WTC11 (cell line): ENCODE data around the gene CD8A. TPM values are rescaled to one million over a fixed set of nuclear protein-coding genes. Genes with fewer than 3 reads are reported as not detected.

Experiments used
- ATAC-seq: fragments of 200-7000 bp; cut with Tn5 transposase; 2 replicates; pipeline ENCODE4 v1.10.0; 2021; ENCODE audit warnings: mild to moderate bottlenecking, moderate library complexity
- CTCF ChIA-PET: fragments of 300-600 bp; sonication (Branson Sonifier 250); formaldehyde crosslinking; loops from one replicate; lab custom pipeline; 2021; ENCODE audit warnings: antibody characterized with exemption; lab: Charles Lee
- POLR2A ChIA-PET: fragments of 350-600 bp; sonication (Branson Sonifier 250); formaldehyde crosslinking; loops from one replicate; lab custom pipeline; 2021; ENCODE audit warnings: antibody characterized with exemption; lab: Charles Lee
- DNase-seq: peaks from one replicate; pipeline ENCODE4 v3.0.0; 2021; ENCODE audit warnings: low spot score
- H3K27ac Mint-ChIP-seq: 2 replicates; pipeline ENCODE4 v1.8.0; 2021; ENCODE audit warnings: mixed read lengths
- H3K27me3 Mint-ChIP-seq: 2 replicates; pipeline ENCODE4 v1.8.0; 2021; ENCODE audit warnings: low read depth, mild to moderate bottlenecking, moderate library complexity, mixed read lengths
- H3K36me3 Mint-ChIP-seq: 2 replicates; pipeline ENCODE4 v1.8.0; 2021; ENCODE audit warnings: mixed read lengths
- H3K4me1 Mint-ChIP-seq: 2 replicates; pipeline ENCODE4 v1.8.0; 2022; ENCODE audit warnings: mixed read lengths
- H3K4me3 Mint-ChIP-seq: 2 replicates; pipeline ENCODE4 v1.8.0; 2021; ENCODE audit warnings: mild to moderate bottlenecking, moderate library complexity, mixed read lengths
- H3K9me3 Mint-ChIP-seq: 2 replicates; pipeline ENCODE4 v1.8.0; 2021; ENCODE audit warnings: mixed read lengths
- ETV6 ChIP-seq: sonication (generic); formaldehyde crosslinking; IDR thresholded peaks from 2 replicates; pipeline ENCODE4 v1.8.1; 2022; ENCODE audit warnings: mild to moderate bottlenecking, missing genetic modification reagents
- FOXK1 ChIP-seq: sonication (generic); formaldehyde crosslinking; IDR thresholded peaks from 2 replicates; pipeline ENCODE4 v1.8.0; 2022; ENCODE audit warnings: mild to moderate bottlenecking, moderate library complexity, missing genetic modification reagents
- FOXP1 ChIP-seq: sonication (generic); formaldehyde crosslinking; IDR thresholded peaks from 2 replicates; pipeline ENCODE4 v1.8.0; 2022; ENCODE audit warnings: missing genetic modification reagents, mild to moderate bottlenecking, moderate library complexity, borderline replicate concordance
- GABPB1 ChIP-seq: sonication (generic); formaldehyde crosslinking; IDR thresholded peaks from 2 replicates; pipeline ENCODE4 v1.8.1; 2023; ENCODE audit warnings: mild to moderate bottlenecking, missing genetic modification reagents
- HMGA2 ChIP-seq: fragments of 250-450 bp; sonication (Bioruptor Pico); IDR thresholded peaks from 2 replicates; pipeline ENCODE4 v1.4.0; 2021; ENCODE audit warnings: mild to moderate bottlenecking, moderate library complexity
- NR1H2 ChIP-seq: sonication (generic); formaldehyde crosslinking; IDR thresholded peaks from 2 replicates; pipeline ENCODE4 v1.9.0; 2021; ENCODE audit warnings: mild to moderate bottlenecking, moderate library complexity, missing genetic modification reagents
- OVOL2 ChIP-seq: fragments of 250-450 bp; sonication (Bioruptor Pico); IDR thresholded peaks from 2 replicates; pipeline ENCODE4 v1.9.0; 2021; ENCODE audit warnings: mild to moderate bottlenecking, borderline replicate concordance
- SOX15 ChIP-seq: fragments of 250-450 bp; sonication (Bioruptor Pico); IDR thresholded peaks from 2 replicates; pipeline ENCODE4 v1.9.0; 2021; ENCODE audit warnings: mild to moderate bottlenecking
- ZNF219 ChIP-seq: sonication (generic); formaldehyde crosslinking; IDR thresholded peaks from 2 replicates; pipeline ENCODE4 v1.8.0; 2023; ENCODE audit warnings: missing genetic modification reagents, mild to moderate bottlenecking, borderline replicate concordance
- ZNF263 ChIP-seq: sonication (generic); formaldehyde crosslinking; IDR thresholded peaks from 2 replicates; pipeline ENCODE4 v1.8.1; 2022; ENCODE audit warnings: low read depth, mild to moderate bottlenecking, moderate library complexity, missing genetic modification reagents
- ZNF317 ChIP-seq: sonication (generic); formaldehyde crosslinking; IDR thresholded peaks from 2 replicates; pipeline ENCODE4 v1.8.1; 2023; ENCODE audit warnings: low read depth, mild to moderate bottlenecking, moderate library complexity, missing genetic modification reagents, borderline replicate concordance
- ZNF423 ChIP-seq: fragments of 250-450 bp; sonication (Bioruptor Pico); IDR thresholded peaks from 2 replicates; pipeline ENCODE4 v2.1.2; 2022; ENCODE audit warnings: mild to moderate bottlenecking, moderate library complexity
- total RNA-seq: library from RNA; stranded (reverse); gene quantifications from 3 replicates; pipeline ENCODE4 v1.2.3, GENCODE V29; 2021
- TF ChIP-seq, protein P1 (sequence below): sonication (generic); formaldehyde crosslinking; IDR thresholded peaks from 2 replicates; pipeline ENCODE4 v1.8.1; 2023; ENCODE audit warnings: mild to moderate bottlenecking, moderate library complexity, missing genetic modification reagents
- TF ChIP-seq, protein P2 (sequence below): sonication (generic); formaldehyde crosslinking; IDR thresholded peaks from 2 replicates; pipeline ENCODE4 v1.8.1; 2023; ENCODE audit warnings: mild to moderate bottlenecking, missing genetic modification reagents
- TF ChIP-seq, protein P3 (sequence below): sonication (generic); formaldehyde crosslinking; IDR thresholded peaks from 2 replicates; pipeline ENCODE4 v1.8.1; 2023; ENCODE audit warnings: mild to moderate bottlenecking, missing genetic modification reagents
- TF ChIP-seq, protein P4 (sequence below): sonication (generic); formaldehyde crosslinking; IDR thresholded peaks from 2 replicates; pipeline ENCODE4 v1.8.0; 2022; ENCODE audit warnings: missing genetic modification reagents
- TF ChIP-seq, protein P5 (sequence below): sonication (generic); formaldehyde crosslinking; IDR thresholded peaks from 2 replicates; pipeline ENCODE4 v1.8.0; 2023; ENCODE audit warnings: missing genetic modification reagents
- TF ChIP-seq, protein P6 (sequence below): fragments of 250-450 bp; sonication (Bioruptor Pico); IDR thresholded peaks from 2 replicates; pipeline ENCODE4 v1.8.0; 2021; ENCODE audit warnings: mild to moderate bottlenecking
- TF ChIP-seq, protein P7 (sequence below): fragments of 250-450 bp; sonication (Bioruptor Pico); IDR thresholded peaks from 2 replicates; pipeline ENCODE4 v1.9.0; 2021; ENCODE audit warnings: mild to moderate bottlenecking
- TF ChIP-seq, protein P8 (sequence below): sonication (generic); formaldehyde crosslinking; IDR thresholded peaks from 2 replicates; pipeline ENCODE4 v1.8.0; 2022; ENCODE audit warnings: mild to moderate bottlenecking, missing genetic modification reagents
- TF ChIP-seq, protein P9 (sequence below): fragments of 200-600 bp; IDR thresholded peaks from 2 replicates; pipeline ENCODE4 v1.8.0; 2022; ENCODE audit warnings: antibody characterized with exemption

The CD8A gene
- total RNA-seq, 1 experiment from 2014 or later: 0.44 TPM

DNA sequence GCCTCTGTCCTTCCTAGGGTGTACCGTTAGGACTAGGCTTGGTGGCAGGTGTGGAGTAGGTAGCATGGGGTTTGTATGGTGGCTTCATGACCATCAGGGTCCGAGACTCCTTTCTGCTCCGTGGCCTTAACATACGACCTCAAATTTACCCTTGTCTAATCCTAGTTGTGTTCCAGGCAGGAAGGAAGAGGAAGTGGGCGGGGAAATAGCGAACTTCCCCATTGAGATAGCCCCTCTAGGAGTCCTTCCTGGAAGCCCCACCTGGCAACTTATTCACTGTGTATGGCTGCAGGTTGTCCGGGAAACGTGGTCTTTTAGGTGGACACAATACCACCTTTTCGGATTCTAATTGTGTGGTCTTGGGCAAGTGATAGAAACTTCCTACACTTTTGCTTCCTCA, 9.3 kb downstream of the CD8A start:
- TF ChIP-seq, protein P1, sequence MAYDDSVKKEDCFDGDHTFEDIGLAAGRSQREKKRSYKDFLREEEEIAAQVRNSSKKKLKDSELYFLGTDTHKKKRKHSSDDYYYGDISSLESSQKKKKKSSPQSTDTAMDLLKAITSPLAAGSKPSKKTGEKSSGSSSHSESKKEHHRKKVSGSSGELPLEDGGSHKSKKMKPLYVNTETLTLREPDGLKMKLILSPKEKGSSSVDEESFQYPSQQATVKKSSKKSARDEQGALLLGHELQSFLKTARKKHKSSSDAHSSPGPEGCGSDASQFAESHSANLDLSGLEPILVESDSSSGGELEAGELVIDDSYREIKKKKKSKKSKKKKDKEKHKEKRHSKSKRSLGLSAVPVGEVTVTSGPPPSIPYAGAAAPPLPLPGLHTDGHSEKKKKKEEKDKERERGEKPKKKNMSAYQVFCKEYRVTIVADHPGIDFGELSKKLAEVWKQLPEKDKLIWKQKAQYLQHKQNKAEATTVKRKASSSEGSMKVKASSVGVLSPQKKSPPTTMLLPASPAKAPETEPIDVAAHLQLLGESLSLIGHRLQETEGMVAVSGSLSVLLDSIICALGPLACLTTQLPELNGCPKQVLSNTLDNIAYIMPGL (CRISPR knock-in tag): no peak
- TF ChIP-seq, protein P2, sequence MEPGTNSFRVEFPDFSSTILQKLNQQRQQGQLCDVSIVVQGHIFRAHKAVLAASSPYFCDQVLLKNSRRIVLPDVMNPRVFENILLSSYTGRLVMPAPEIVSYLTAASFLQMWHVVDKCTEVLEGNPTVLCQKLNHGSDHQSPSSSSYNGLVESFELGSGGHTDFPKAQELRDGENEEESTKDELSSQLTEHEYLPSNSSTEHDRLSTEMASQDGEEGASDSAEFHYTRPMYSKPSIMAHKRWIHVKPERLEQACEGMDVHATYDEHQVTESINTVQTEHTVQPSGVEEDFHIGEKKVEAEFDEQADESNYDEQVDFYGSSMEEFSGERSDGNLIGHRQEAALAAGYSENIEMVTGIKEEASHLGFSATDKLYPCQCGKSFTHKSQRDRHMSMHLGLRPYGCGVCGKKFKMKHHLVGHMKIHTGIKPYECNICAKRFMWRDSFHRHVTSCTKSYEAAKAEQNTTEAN (CRISPR knock-in tag): no peak
- TF ChIP-seq, protein P3, sequence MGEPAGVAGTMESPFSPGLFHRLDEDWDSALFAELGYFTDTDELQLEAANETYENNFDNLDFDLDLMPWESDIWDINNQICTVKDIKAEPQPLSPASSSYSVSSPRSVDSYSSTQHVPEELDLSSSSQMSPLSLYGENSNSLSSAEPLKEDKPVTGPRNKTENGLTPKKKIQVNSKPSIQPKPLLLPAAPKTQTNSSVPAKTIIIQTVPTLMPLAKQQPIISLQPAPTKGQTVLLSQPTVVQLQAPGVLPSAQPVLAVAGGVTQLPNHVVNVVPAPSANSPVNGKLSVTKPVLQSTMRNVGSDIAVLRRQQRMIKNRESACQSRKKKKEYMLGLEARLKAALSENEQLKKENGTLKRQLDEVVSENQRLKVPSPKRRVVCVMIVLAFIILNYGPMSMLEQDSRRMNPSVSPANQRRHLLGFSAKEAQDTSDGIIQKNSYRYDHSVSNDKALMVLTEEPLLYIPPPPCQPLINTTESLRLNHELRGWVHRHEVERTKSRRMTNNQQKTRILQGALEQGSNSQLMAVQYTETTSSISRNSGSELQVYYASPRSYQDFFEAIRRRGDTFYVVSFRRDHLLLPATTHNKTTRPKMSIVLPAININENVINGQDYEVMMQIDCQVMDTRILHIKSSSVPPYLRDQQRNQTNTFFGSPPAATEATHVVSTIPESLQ: no peak
- no peak for TF ChIP-seq ETV6 (CRISPR knock-in tag)
- TF ChIP-seq SOX15 (CRISPR knock-in tag): no peak
- no peak for TF ChIP-seq OVOL2 (CRISPR knock-in tag)
- no peak for TF ChIP-seq ZNF263
- TF ChIP-seq, protein P4, sequence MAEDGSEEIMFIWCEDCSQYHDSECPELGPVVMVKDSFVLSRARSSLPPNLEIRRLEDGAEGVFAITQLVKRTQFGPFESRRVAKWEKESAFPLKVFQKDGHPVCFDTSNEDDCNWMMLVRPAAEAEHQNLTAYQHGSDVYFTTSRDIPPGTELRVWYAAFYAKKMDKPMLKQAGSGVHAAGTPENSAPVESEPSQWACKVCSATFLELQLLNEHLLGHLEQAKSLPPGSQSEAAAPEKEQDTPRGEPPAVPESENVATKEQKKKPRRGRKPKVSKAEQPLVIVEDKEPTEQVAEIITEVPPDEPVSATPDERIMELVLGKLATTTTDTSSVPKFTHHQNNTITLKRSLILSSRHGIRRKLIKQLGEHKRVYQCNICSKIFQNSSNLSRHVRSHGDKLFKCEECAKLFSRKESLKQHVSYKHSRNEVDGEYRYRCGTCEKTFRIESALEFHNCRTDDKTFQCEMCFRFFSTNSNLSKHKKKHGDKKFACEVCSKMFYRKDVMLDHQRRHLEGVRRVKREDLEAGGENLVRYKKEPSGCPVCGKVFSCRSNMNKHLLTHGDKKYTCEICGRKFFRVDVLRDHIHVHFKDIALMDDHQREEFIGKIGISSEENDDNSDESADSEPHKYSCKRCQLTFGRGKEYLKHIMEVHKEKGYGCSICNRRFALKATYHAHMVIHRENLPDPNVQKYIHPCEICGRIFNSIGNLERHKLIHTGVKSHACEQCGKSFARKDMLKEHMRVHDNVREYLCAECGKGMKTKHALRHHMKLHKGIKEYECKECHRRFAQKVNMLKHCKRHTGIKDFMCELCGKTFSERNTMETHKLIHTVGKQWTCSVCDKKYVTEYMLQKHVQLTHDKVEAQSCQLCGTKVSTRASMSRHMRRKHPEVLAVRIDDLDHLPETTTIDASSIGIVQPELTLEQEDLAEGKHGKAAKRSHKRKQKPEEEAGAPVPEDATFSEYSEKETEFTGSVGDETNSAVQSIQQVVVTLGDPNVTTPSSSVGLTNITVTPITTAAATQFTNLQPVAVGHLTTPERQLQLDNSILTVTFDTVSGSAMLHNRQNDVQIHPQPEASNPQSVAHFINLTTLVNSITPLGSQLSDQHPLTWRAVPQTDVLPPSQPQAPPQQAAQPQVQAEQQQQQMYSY (CRISPR knock-in tag): no peak
- TF ChIP-seq ZNF219 (CRISPR knock-in tag): no peak
- TF ChIP-seq ZNF317 (CRISPR knock-in tag): no peak
- TF ChIP-seq, protein P5, sequence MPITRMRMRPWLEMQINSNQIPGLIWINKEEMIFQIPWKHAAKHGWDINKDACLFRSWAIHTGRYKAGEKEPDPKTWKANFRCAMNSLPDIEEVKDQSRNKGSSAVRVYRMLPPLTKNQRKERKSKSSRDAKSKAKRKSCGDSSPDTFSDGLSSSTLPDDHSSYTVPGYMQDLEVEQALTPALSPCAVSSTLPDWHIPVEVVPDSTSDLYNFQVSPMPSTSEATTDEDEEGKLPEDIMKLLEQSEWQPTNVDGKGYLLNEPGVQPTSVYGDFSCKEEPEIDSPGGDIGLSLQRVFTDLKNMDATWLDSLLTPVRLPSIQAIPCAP (CRISPR knock-in tag): no peak
- TF ChIP-seq, all 79 proteins: peak for 0
- no peak for ATAC-seq
- POLR2A ChIA-PET: interaction anchor here (1.6 kb wide), 1 partner anchor 10 kb away, joined by 4 read pairs; no protein-coding TSS in a partner anchor

DNA sequence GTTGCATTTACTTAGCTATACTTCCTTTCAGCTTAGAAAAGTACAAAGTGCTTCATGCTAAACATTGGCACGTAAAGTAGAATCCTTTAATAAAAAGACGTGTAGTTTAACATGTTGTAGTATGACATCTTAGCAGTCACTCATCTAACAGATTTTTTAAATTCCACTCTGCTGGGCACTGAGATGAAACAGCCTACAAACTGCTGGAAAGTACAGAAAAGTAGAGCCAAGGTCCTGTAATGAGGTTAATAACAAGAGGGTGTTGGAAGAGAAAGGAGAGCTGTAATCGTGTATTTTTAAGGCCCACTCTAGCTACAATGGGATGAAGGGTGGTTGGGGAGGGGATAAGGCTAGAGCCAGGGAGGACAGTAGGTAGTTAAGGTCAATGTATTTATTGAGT, 10.7 kb downstream of the CD8A start:
- H3K36me3 Mint-ChIP-seq: no peaks in the 10 kb centered on the region
- no peak overlapping the region for H3K4me3 Mint-ChIP-seq
- POLR2A ChIA-PET: no interaction called here
- no peaks in the 10 kb centered on the region for H3K9me3 Mint-ChIP-seq
- no peaks in the 10 kb centered on the region for H3K27me3 Mint-ChIP-seq
- H3K4me1 Mint-ChIP-seq: 0 out of 2 replicates have a peak, but pooled peaks cover 2% of the 10 kb centered on the region
- no peak for ATAC-seq
- no peak overlapping the region for H3K27ac Mint-ChIP-seq
- DNase-seq: no peak
- CTCF ChIA-PET: no interaction called here
- TF ChIP-seq FOXK1 (CRISPR knock-in tag): no peak
- TF ChIP-seq, protein P6, sequence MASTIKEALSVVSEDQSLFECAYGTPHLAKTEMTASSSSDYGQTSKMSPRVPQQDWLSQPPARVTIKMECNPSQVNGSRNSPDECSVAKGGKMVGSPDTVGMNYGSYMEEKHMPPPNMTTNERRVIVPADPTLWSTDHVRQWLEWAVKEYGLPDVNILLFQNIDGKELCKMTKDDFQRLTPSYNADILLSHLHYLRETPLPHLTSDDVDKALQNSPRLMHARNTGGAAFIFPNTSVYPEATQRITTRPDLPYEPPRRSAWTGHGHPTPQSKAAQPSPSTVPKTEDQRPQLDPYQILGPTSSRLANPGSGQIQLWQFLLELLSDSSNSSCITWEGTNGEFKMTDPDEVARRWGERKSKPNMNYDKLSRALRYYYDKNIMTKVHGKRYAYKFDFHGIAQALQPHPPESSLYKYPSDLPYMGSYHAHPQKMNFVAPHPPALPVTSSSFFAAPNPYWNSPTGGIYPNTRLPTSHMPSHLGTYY: no peak
- TF ChIP-seq, protein P7, sequence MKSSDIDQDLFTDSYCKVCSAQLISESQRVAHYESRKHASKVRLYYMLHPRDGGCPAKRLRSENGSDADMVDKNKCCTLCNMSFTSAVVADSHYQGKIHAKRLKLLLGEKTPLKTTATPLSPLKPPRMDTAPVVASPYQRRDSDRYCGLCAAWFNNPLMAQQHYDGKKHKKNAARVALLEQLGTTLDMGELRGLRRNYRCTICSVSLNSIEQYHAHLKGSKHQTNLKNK: no peak
- TF ChIP-seq, protein P8, sequence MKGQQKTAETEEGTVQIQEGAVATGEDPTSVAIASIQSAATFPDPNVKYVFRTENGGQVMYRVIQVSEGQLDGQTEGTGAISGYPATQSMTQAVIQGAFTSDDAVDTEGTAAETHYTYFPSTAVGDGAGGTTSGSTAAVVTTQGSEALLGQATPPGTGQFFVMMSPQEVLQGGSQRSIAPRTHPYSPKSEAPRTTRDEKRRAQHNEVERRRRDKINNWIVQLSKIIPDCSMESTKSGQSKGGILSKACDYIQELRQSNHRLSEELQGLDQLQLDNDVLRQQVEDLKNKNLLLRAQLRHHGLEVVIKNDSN: no peak
- no peak for TF ChIP-seq NR1H2
- no peak for TF ChIP-seq ZNF423 (CRISPR knock-in tag)
- no peak for TF ChIP-seq HMGA2 (CRISPR knock-in tag)
- TF ChIP-seq FOXP1 (CRISPR knock-in tag): no peak
- no peak for TF ChIP-seq ZNF317 (CRISPR knock-in tag)
- TF ChIP-seq, protein P9, sequence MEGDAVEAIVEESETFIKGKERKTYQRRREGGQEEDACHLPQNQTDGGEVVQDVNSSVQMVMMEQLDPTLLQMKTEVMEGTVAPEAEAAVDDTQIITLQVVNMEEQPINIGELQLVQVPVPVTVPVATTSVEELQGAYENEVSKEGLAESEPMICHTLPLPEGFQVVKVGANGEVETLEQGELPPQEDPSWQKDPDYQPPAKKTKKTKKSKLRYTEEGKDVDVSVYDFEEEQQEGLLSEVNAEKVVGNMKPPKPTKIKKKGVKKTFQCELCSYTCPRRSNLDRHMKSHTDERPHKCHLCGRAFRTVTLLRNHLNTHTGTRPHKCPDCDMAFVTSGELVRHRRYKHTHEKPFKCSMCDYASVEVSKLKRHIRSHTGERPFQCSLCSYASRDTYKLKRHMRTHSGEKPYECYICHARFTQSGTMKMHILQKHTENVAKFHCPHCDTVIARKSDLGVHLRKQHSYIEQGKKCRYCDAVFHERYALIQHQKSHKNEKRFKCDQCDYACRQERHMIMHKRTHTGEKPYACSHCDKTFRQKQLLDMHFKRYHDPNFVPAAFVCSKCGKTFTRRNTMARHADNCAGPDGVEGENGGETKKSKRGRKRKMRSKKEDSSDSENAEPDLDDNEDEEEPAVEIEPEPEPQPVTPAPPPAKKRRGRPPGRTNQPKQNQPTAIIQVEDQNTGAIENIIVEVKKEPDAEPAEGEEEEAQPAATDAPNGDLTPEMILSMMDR: no peak
- TF ChIP-seq GABPB1: no peak

More for the DNA sequence above, 9.3 kb downstream of the CD8A start:
- 0 out of 2 replicates have a peak, but pooled peaks cover 2% of the 10 kb centered on the region for H3K4me1 Mint-ChIP-seq
- peaks cover 4% of the 10 kb centered on the region for H3K27me3 Mint-ChIP-seq
- no peaks in the 10 kb centered on the region for H3K9me3 Mint-ChIP-seq
- CTCF ChIA-PET: interaction anchor here (1.0 kb wide), 1 partner anchor 28 kb away, joined by 3 read pairs; no protein-coding TSS in a partner anchor
- no peak overlapping the region for H3K4me3 Mint-ChIP-seq
- no peaks in the 10 kb centered on the region for H3K36me3 Mint-ChIP-seq
- DNase-seq: no peak
- no peak overlapping the region for H3K27ac Mint-ChIP-seq
